Activated CD8-positive, alpha-beta memory T cell treated with anti-CD3 and anti-CD28 coated beads, Interleukin-2, amount 50 U/mL, for 24 hours (primary cell): ENCODE results near the gene CCNB1IP1.
A peak's percentile ranks its signal among the peaks of the same experiment; 100 is the strongest.
"Not testable (repeated sequence)": the region's sequence is repeated elsewhere in the genome, so short reads cannot be mapped to it uniquely, and the experiment has no call there.

Experiments used
- DNase-seq: peaks from one replicate; pipeline ENCODE4 v3.0.0-alpha.2; 2020; ENCODE audit errors: extremely low read depth

The CCNB1IP1 gene, protein sequence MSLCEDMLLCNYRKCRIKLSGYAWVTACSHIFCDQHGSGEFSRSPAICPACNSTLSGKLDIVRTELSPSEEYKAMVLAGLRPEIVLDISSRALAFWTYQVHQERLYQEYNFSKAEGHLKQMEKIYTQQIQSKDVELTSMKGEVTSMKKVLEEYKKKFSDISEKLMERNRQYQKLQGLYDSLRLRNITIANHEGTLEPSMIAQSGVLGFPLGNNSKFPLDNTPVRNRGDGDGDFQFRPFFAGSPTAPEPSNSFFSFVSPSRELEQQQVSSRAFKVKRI

DNA sequence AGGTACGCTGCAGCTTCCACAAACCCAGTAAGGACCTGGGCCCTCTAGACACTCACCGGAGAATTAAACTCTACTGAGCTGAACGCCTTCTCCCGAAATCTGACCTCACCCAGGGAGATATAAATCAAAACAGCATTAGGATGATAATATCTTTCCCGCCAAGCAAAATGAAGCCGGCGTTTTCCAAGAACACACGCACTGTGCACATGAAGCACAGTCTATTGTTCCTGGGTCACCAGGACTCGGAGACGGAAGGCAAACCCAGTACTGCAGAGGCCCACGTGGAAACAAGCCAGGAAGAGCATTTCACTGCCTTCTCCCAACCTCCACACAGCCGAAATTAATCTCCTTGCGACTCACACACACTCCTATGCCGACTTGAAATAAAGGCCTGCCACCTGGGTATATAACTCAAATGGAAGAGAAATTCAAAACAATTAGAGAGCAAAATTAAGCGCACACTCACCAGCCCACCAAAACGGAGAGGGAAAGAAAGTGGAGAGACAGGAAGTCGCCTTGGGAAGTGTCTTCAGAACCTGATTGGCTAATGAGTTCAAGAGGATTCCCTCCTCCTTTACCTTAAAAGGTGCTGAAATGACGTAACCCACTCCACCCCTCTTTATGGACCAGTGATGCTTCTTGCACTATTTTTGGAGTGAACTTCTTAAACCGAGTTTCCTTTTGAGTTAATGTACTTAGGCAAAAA lies at the start of gene CCNB1IP1:
CCNB1IP1 (minus strand) TSS at position 492 of the 706 bp plus-strand sequence. CDS start 16,756 bp downstream, outside the sequence.
- peak; percentile 13 for DNase-seq

DNA sequence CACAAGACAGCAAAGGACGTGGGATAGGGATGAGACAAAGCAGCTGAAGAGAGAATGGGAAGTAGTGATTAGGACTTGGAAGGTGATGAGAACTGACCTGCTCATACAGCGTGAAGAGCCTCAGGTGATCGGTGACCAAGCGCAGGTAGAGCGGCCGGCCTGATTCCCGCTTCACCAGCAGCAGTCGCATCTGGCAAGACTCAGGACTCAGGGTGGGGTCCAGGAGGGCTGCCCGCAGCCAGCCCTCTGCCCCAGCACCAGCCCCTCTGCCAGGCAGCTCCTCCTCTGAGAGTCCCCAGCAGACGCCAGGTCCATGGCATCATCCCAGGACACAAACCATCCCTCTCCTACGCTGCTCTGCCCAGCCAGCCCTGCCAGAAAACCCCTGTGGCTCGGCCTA lies 49.4 kb upstream of the CCNB1IP1 start:
- no peak for DNase-seq

DNA sequence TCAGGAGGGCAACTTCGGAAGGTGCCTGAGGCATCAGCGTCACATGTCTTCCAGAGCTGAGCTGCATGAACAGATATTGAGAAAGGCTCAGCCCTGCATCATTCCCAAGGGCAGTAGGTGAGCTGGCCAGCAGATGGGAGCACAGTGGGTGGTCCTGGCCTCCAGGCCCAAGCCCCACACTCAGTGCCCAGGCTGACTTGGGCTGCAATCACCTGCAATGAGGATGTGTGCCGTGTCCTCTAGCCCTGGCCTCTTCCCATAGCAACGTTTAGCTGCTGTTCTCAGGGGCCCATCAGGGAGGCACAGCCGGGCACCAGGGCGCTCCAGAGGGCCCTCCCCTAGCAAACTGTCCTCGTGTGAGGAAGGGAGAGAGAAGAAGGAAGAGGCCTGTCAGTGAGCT lies 48.3 kb upstream of the CCNB1IP1 start:
- no peak for DNase-seq

DNA sequence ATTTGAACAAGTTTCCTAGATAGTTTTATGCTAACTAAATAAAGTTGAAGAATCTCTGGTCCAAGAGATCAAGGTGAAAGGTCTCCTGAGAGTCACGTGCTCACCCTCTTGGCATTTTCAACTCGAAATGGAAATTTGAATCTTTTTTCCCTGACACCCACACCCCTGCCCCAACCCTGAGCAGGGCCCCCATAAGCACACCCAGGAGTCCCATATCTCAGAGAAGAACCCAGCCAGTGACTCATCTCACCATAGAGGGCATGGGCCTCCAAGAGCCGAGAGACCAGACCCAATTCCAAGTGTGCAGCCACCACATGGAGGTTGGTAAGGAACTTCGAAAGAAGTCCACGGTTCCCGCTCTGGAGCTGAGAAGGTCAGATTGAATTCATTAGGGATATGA lies 47.6 kb upstream of the CCNB1IP1 start:
- DNase-seq: no peak

DNA sequence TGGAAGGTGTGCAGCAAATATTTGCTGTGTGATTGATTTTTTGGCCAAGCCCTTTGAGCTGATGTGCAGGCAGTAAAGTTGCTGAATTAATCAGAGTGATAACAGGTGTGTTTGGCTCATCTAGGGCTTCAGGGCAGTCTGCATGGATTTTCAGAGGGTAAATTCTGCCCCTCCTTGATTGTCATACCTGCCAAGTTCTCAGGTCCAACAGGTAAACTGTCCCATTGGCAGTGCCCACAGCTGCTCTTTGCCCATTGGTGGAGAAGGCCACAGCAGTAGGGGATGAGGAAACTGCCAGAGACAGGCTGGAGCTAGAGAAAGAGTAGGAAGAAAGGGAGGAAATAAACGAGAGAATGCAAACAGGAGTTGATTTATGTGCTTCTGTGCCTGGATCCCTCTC lies 46.7 kb upstream of the CCNB1IP1 start:
- DNase-seq: no peak

DNA sequence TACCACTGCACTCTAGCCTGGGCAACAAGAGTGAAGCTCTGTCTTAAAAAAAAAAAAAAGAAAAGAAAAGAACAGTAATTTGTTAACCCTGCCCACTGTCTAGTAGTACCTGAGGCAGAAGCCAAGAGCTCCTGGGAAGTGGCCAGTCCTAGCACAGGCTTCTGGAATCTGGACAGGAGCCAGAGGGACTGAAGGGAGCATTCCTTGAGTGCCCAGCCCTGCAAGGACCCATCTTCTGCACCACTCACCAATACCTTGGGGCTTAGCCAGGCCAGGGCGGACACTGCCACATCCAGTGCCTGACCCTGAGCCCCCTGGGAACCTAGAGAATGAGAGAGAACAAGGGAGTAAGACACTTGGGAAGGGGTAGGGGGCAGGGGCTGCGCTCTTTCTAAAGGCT lies 44.1 kb upstream of the CCNB1IP1 start:
- DNase-seq: no peak

DNA sequence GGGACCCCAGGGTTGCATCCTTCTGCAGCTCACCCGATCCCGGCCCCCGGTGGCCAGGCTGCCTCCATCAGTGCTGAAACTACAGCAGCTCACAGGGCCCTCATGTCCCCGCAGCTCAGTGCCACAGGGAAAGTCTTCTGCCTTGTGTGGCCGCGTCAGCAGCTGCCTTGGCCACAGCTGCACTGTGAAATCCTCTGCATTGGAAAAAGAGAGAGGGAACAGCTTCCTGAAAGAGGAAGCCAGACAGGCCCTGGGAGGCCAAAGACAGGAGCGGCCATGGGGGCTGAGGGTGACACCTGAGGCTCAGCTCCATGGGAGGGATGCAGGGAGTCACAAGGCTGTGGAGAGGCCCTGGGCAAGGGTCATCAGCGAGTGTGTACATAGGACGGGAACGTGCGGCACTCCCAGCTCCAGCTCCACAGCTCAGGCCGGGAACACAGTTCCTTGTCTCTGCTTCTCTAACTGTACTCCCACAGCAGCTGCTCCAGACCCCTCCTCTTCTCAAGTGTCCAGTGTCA lies 43.1 kb upstream of the CCNB1IP1 start:
- DNase-seq: no peak

DNA sequence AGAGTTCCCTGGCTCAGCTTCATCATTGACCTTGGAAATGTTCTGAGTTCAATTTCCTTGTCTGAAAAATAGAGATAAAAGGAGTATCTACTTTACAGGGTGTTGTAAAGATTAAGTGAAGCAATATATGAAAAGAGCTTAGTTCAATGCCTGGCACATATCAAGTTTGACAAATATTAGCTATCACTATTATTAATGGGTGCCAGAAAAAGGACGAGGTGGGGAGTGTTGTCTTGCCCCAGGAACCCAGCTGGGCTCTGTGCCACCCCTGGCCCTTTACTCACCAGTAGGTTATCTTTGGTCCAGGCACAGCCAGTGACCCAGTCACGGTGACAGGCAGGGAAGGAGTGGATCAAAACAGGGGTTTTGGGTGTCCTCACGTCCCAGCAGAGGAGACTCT lies 42.4 kb upstream of the CCNB1IP1 start:
- DNase-seq: no peak

DNA sequence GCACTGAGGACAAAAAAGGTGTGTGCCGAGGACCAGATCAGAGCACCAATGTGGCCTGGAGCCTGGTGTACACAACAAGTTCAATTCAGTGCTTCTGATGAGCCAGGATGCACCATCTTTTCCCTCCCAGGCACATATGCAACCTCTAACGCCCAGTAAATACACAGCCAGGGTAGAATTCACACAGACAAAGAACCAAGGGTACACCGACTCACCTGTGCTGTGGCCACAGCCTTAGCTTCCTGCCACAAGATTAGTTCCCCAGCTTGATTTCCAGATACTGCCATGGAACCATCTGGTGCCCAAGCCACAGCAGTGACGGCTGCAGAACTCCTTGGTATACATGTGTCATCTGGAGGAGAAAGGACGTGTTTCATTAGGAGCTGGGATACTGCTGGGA lies 39.7 kb upstream of the CCNB1IP1 start:
- DNase-seq: no peak

DNA sequence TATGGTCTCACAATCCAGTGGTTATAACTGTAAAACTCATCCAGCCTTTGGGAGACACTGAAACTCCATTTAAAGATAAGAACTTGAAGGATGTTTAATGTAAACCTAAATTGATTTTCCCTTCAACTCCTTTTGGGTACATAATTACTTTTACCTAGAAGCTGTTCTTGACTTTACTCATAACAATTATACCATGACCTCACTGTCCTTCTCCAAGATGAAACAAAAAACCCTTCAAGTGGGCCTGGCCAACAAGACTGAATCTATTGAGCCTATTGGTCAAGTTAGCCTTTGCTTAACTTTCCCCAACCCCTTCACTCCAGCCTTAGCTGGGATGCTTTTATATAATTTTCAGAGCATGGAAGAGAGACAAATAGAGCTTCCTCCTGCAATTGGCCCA lies 32.8 kb upstream of the CCNB1IP1 start:
- no peak for DNase-seq

DNA sequence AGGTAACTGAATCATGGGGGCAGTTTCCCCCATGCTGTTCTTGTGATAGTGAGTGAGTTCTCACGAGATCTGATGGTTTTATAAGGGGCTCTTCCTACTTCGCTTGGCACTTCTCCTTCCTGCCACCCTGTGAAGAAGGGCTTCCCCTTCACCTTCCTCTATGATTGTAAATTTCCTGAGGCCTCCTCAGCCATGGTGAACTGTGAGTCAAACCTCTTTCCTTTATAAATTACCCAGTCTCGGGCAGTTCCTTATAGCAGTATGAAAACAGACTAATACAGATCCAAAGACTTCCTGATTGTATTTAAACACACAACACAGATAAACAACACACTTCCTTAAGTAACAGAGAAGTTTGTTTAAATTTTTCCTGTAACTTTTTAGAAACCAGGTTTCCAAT lies 25.4 kb upstream of the CCNB1IP1 start:
- DNase-seq: not testable (repeated sequence)

DNA sequence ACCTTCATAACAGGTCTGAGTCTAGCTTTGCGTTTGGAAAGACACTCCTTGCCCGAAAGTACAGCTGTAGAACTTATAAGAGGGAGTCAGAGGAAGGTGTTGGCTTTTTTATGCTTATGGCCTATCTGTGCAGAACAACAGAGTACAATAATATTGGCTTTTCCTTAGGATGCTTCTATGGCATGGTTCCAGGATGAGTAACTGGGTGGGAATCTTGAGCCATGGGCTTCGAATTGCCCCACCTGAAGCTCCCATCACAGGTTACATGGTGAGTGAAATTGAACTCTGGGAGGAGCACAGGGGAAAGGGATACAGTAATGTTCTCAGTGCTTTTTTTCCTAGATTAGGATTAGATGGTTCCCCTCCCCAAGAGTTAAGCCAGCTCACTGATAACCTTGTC lies 23.3 kb upstream of the CCNB1IP1 start:
- DNase-seq: no peak

DNA sequence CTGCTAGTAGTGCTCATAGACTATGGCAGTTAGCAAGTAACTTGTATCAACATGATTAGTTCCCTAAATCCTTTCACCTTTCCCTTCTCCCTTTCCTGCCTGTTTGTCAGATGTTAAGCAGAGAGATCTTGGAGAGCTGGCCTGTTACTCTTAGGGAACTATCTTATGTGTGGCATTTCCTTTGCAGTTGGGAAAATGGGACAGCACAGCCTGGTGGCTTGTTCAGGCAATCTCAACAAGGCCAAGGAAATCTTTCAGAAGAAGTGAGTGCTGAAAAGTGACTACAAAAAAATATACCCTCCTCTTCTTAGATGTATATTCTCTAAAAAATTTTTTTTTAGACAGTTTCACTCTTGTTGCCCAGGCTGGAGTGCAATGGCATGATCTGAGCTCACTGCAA lies 17.8 kb upstream of the CCNB1IP1 start:
- no peak for DNase-seq

DNA sequence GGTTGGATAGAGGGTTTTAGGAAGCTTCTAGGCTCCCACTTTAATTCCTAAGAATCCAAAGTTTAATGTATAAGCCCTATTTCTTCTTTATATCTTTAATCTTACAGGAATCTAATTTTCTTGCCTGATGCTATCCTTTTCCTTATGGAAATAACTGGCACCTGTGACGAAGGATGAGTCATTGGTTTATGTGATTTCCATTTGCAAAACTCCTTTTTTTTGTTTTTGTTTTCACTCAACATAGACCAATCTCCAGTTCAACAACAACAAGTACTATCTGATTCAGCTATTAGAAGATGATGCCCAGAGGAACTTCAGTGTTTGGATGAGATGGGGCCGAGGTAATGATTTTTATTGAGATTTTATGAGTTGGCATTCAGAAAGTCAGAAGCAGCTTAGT lies 17.2 kb upstream of the CCNB1IP1 start:
- DNase-seq: no peak

DNA sequence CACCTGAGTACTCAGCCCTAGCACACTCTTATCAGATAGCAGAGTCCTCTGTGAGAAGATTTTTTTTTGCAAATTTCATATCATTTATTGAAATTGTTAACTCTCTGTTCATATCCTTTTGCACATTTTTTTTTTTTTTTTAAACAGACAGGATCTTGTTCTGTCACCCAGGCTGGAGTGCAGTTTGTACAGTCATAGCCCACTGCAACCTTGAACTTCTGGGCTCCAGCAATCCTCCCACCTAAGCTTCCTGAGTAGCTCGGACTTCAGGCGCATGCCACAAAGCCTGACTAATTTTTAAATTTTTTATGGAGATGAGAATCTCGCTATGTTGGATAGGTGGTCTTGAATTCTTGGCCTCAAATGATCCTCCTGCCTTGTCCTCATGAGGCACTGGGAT lies 14.7 kb upstream of the CCNB1IP1 start:
- DNase-seq: no peak

DNA sequence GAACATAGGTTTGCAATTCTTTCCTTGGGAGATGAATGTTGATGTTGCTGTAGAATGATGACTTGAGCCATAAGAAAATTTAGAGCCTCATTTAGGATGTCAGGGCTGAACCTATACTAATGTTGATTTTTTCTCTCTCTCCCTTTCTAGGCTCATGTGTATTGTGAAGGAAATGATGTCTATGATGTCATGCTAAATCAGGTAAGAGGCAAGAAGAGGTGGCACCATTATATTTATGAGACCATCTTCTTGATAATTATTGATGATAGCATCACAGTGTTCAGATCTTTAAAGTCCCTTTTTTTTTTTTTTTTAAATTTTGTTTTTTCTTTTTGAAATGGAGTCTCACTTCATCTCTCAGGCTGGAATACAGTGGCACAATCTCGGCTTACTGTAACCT lies 13.6 kb upstream of the CCNB1IP1 start:
- DNase-seq: no peak

DNA sequence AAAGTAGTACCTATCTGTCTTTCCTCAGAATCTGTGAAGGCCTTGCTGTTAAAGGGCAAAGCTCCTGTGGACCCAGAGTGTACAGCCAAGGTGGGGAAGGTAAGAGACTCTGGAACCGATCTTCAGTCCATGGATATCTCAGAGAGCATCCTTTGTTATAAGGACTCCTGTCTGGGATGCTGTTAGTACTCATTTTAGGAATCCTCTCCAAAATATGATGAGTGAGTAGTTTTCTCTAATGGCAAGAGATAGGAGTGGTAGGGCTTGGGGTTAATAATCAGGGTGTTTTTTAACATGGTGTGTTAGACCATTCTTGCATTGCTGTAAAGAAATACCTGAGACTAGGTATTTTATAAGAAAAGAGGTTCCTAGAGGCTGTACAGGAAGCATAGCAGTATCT lies 12.3 kb upstream of the CCNB1IP1 start:
- DNase-seq: no peak

DNA sequence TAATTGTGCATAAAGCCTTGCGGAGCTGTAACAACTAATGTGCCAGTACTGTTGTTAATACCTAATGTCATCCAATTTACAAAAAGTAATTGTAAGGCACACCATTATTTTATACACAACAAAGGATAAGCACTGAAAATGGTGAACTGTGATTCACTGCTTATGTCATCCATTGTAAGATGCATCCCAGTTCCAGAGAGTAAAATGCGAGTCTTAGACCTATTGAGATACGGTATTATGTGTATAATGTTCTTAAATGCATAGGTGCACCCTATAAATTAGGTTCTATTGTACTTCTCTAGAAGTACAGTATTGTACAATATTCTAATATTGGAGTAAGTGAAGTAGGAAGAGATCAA lies 10.8 kb upstream of the CCNB1IP1 start:
- DNase-seq: no peak

DNA sequence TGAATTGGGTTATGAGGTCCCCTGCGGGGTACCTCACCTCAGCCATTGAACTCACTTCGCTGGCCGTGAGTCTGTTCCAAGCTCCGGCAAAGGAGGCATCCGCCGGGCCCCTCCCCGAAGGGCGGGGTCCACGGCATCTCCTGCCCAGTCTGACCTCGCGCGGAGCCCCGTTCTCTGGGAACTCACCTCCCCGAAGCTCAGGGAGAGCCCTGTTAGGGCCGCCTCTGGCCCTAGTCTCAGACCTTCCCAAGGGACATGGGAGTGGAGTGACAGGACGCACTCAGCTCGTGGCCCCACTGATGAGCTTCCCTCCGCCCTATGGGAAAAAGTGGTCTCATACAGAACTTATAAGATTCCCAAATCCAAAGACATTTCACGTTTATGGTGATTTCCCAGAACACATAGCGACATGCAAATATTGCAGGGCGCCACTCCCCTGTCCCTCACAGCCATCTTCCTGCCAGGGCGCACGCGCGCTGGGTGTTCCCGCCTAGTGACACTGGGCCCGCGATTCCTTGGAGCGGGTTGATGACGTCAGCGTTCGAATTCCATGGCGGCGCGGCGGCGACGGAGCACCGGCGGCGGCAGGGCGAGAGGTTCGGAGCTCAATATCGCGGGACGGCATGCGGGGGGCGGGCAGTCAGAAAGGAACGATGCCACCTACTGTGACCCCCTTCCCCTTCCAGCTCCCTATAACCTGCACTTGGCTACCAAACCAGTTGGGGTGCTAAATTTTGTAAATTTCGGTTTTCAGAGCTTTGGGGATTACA lies 10.2 kb upstream of the CCNB1IP1 start, which contains the start of gene PARP2:
PARP2 (plus strand) TSS at position 544 of the 770 bp plus-strand sequence; CDS start at position 551, 7 bp downstream.
- peak; percentile 83 for DNase-seq

DNA sequence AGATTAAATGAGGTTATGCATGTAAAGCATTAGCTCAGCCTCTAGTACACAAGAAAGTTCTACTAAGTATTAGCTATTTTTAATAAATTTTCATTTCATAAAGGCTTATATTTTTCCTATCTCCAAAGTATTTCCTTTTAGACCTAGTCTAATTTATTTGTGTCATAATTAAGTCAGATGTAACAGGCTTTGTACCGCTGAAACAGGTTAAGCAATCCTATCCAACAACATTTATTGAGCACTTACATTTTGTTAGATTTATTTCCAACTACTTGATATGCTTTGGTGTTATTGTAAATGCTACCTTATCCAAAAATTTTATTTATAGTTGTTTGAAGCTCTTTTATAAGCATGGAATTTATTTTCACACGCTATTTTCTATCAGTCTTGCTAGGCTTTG lies 8.6 kb upstream of the CCNB1IP1 start:
- no peak for DNase-seq

DNA sequence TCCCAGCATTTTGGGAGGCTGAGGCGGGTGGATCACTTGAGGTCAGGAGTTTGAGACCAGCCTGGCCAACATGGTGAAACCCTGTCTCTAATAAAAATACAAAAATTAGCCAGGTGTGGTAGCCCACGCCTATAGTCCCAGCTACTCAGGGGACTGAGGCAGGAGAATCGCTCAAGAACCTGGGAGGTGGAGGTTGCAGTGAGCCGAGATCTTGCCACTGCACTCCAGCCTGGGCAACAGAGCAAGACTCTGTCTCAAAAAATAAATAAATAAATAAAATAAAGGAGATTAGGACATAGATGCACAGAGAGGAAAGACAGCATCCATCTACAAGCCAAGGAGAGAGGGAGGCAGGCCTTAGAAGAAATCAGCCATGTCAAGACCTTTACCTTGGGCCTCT lies 8.0 kb upstream of the CCNB1IP1 start:
- not testable (repeated sequence) for DNase-seq

DNA sequence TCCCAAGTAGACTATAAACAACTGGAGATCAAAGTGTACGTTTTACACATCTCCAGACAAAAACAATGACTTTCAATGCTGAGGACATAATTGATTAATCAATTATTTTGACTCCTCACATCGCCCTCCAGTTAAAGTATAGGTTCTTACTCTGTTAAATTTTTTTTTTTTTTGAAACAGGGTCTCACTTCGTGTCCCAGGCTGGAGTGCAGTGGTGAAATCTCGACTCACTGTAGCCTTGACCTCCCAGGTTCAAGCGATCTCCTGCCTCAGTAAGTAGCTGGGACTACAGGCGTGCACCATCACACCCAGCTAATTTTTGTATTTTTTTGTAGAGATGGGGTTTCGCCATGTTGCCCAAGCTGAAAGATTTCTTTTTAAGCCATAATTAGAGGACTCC lies 938 bp upstream of the CCNB1IP1 start:
- no peak for DNase-seq

DNA sequence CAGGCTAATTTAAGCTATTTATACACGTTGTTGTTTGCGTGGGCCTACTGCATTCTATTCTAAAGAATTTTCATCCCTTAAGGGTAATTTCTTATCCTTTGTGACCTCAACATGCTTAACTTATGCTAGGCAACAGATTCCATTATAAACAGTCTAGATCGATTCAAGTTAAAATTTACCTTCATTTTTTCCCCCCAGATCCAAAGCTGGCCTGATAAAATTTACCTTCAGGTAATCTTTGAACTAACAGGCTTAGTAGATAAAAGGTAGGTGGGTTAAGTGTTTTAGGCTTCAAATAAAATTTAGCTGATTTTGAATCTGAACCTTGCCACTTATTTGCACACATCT lies 389 bp upstream of the CCNB1IP1 start:
- no peak for DNase-seq
